H1 (cell line): ENCODE measurements around the gene GRIFIN.

Source experiments
- ATF2 ChIP-seq: IDR thresholded peaks from 2 replicates; pipeline ENCODE4 v1.6.1; 2012; ENCODE audit warnings: low read length, inconsistent platforms
- CHD7 ChIP-seq: fragments of 300-600 bp; sonication (generic); IDR thresholded peaks from 2 replicates; pipeline ENCODE4 v1.7.1; 2012; ENCODE audit warnings: low read length, moderate library complexity, mild to moderate bottlenecking, inconsistent platforms; ENCODE audit not compliant: insufficient replicate concordance
- CTCF ChIP-seq, 3 experiments: IDR thresholded peaks; 1 replicate in 2 of 3; 2 replicates in 1 of 3; pipeline versions ENCODE4 v1.5.1 to v1.6.1; 2011; ENCODE audit warnings: low read length in 3 of 3, mild to moderate bottlenecking in 3 of 3, inconsistent platforms in 2 of 3, low read depth in 1 of 3, moderate library complexity in 1 of 3; ENCODE audit not compliant: insufficient read depth in 1 of 3; ENCODE audit errors: control extremely low read depth in 1 of 3
- EP300 ChIP-seq, 2 experiments: IDR thresholded peaks; 1 replicate in 1 of 2; 2 replicates in 1 of 2; pipeline ENCODE4 v1.6.1; 2011 to 2012; ENCODE audit warnings: low read depth in 2 of 2, low read length in 2 of 2, mild to moderate bottlenecking in 2 of 2, borderline replicate concordance in 1 of 2, inconsistent platforms in 1 of 2, moderate library complexity in 1 of 2
- FOSL1 ChIP-seq: IDR thresholded peaks from 2 replicates; pipeline ENCODE4 v1.6.1; 2011; ENCODE audit warnings: mild to moderate bottlenecking, low read depth, low read length, moderate library complexity; ENCODE audit not compliant: insufficient read depth
- JUN ChIP-seq: IDR thresholded peaks from 2 replicates; pipeline ENCODE4 v1.6.1; 2011; ENCODE audit warnings: low read depth, mild to moderate bottlenecking, improper control_type of control experiment, low read length
- POLR2A ChIP-seq, 2 experiments: IDR thresholded peaks; 1 replicate in 1 of 2; 2 replicates in 1 of 2; pipeline ENCODE4 v1.6.1; 2011; ENCODE audit warnings: low read depth in 2 of 2, low read length in 2 of 2, mild to moderate bottlenecking in 2 of 2; ENCODE audit errors: control extremely low read depth in 1 of 2
- POU5F1 ChIP-seq: IDR thresholded peaks from 2 replicates; pipeline ENCODE4 v1.6.1; 2011; ENCODE audit warnings: low read depth, mild to moderate bottlenecking, low read length, moderate library complexity
- SP1 ChIP-seq: IDR thresholded peaks from 2 replicates; pipeline ENCODE4 v1.6.1; 2011; ENCODE audit warnings: low read depth, low read length
- SUZ12 ChIP-seq: fragments of 200-600 bp; sonication (generic); IDR thresholded peaks from 2 replicates; pipeline ENCODE4 v1.6.1; 2012; ENCODE audit warnings: mild to moderate bottlenecking, inconsistent platforms, low read length, moderate library complexity, mixed read lengths
- ZNF274 ChIP-seq: IDR thresholded peaks from 2 replicates; pipeline ENCODE4 v1.7.0; 2012; ENCODE audit warnings: low read length, borderline replicate concordance; ENCODE audit errors: extremely low read depth

GRCh38 chr7:2479276-2480069 is 3.3 kb upstream of the GRIFIN start:
- TF ChIP-seq CTCF (IDR thresholded peaks at IDR 0.05; ENCODE audit: control extremely low read depth in 1 of 3, insufficient read depth in 1 of 3, low read depth in 1 of 3, low read length in 3 of 3) = no peak
- TF ChIP-seq EP300 (IDR thresholded peaks at IDR 0.05; ENCODE audit: borderline replicate concordance in 1 of 2, low read depth in 2 of 2, low read length in 2 of 2) = no peak
- no peak for TF ChIP-seq SP1
- no peak for TF ChIP-seq SUZ12
- TF ChIP-seq POLR2A (IDR thresholded peaks at IDR 0.05; ENCODE audit: control extremely low read depth in 1 of 2, low read depth in 2 of 2, low read length in 2 of 2) = no peak
- no peak for TF ChIP-seq CHD7
- TF ChIP-seq JUN = no peak
- TF ChIP-seq ATF2 = no peak
- no peak for TF ChIP-seq ZNF274
- no peak for TF ChIP-seq POU5F1
- TF ChIP-seq FOSL1 = no peak
